LNCAP (cell line): ENCODE measurements around the gene NEK7.

Experiments used
- TF ChIP-seq, protein P1 (sequence below): fragments of 450-650 bp; IDR thresholded peaks from 2 replicates; pipeline ENCODE4 v1.5.1; 2017; ENCODE audit warnings: mild to moderate bottlenecking

The NEK7 gene

GRCh38 chr1:198199105-198199504 lies 42.3 kb downstream of the NEK7 start:
- TF ChIP-seq, protein P1, sequence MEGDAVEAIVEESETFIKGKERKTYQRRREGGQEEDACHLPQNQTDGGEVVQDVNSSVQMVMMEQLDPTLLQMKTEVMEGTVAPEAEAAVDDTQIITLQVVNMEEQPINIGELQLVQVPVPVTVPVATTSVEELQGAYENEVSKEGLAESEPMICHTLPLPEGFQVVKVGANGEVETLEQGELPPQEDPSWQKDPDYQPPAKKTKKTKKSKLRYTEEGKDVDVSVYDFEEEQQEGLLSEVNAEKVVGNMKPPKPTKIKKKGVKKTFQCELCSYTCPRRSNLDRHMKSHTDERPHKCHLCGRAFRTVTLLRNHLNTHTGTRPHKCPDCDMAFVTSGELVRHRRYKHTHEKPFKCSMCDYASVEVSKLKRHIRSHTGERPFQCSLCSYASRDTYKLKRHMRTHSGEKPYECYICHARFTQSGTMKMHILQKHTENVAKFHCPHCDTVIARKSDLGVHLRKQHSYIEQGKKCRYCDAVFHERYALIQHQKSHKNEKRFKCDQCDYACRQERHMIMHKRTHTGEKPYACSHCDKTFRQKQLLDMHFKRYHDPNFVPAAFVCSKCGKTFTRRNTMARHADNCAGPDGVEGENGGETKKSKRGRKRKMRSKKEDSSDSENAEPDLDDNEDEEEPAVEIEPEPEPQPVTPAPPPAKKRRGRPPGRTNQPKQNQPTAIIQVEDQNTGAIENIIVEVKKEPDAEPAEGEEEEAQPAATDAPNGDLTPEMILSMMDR, result no peak

DNA sequence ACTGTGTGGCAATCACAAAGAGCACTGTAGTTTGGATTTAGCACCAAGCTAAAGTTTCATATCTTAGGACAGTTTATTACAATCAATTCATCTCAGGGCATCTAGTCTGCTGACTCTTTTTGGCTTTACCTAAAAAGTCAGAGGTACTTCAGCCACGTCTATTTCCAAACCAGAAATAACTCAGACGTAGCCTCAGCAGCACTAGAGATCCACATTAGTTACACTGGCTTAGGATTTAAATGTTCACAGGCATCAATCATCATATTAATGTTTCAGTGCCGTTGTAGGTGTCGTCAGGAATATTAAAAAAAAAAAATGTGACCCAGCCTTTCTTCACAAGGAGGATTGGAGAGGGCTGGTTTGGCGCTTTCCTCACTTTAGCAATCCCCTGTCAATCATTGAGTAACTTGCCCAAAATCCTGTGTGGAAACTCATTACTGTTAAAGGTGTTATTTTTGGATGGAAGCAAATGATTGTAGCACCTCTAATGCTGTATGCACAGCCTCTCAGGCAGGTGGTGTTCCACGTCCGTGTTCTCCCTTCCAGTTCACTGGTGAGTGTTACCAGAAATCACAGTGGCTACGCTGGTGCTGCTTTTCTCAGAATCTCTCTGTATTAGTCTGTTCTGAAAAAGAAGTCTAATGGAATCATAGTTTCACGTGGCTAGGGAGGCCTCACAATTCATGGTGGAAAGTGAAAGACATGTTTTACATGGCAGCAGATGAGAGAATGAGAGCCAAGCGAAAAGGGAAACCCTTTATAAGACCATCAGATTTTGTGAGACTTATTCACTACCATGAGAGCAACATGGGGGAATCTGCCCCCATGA lies 45.4 kb downstream of the NEK7 start:
- TF ChIP-seq, protein P1, result no peak

DNA sequence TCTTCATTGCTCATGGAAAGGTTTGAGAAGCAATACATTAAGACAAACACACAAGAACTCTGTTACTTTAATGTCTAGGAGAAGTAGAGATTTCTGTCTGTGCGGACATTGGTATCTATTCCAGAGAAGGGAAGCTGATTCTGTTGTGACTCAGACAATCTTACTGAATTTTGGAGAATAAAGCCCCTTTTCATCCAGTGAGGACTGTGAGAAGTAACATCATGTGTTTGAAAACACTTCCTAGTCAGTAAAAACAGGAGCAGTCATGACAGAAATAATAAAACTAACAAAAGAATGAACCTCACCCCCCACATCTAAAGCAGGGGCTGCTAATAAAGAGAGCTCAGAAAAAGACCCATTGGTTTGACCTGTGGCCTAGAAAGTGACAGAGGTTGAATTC lies 46.6 kb downstream of the NEK7 start:
- TF ChIP-seq, protein P1, result no peak

DNA sequence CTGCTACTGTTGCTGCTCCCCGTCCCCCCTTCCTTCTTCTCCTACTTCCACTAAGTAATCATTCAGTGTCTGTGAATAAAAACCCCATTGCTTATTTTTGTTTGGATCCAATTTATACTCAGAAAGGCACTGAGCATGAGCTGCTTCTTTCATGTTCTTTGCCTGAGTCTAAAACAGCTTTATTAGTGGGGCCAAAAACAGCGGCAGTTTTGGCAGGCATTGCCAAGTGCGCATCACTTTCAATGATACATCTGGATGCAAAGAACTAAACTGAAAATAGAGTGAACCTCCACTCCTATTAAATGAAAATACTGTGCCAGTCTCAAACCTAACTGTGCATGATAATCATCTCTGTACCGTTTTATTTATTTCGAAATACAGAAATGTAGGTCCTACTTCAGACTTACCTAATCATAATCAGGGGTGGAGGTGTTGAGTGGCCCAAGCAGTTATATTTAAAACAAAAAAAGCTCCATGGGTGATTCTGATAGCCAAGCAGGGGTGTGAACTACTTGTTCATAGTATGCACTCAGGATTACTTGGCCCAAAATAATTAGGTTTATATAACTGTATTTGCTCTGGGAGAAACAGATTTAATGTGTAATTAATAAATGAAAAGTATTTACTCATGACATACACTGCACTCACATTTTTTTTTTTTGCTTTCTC lies 48.4 kb downstream of the NEK7 start:
- TF ChIP-seq, protein P1, result no peak

GRCh38 chr1:198206292-198206691 lies 49.5 kb downstream of the NEK7 start:
- TF ChIP-seq, protein P1, result peak; percentile 25; the same call in 1 of the 2 replicates

GRCh38 chr1:198211696-198212095 lies 54.9 kb downstream of the NEK7 start:
- TF ChIP-seq, protein P1, result no peak

DNA sequence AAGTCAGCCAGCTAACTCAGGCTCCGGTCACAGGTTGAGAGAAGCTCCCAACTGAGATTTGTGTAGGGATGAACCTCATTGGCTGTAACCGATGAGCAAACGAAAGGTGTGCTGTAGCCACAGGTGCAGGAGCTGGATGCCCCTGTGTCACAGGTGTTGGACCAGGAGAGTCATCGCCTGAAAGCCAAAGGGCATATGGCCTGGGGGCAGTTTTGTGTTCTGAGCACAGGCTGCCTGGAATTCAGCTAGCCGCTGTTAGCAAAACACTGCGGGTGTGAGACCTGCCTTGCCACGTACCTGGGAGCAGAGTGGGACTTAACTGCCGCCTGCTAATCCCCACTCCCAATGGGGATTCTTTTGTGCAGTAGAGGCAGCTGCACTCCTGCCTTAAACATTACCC lies 55.3 kb downstream of the NEK7 start:
- TF ChIP-seq, protein P1, result no peak
